ENCODE results near the gene LINC01488. TPM values are rescaled to one million over a fixed set of nuclear protein-coding genes. Genes with fewer than 3 reads are reported as not detected.

LINC01488 gene
- total and polyA plus RNA-seq, 2 experiments from 2014 or later = not detected

DNA sequence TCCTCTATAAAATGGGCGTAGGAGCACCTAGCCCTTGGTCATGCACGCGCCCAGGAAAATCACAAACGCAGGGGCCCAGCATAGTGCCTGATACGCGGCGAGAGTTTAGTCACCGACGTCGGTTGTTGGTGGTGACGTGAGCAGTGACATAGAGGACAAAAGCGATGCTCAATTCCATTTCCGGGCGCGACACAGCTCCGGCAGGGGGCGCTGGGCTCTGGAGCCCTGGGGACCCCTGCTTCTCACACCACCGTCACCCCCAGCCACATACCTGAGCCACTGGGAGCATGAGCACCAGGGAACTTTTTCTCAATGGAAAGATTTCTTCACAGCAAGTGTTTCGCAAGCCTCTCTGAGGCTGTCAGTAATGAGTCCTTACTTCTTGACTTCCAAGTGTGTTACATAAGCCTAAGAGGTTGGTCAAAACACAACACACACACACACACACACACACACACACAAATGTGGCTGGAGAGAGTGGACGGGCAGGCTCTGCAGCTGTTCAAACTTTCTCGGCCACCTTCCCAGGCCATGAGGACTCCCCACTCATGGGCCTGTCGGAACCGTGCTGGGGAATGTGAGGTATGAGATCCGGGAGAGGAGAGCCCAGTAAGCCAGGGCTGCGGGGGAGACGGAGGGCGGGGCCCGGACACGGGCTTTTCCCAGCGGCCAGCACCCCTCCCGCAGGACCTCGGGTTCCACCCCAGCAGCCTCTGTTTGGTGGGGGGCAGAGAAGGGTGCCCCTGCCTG, 36.9 kb upstream of the LINC01488 start:
- peak; percentile 91 for DNase-seq
- Histone ChIP-seq H3K36me3 (ENCODE audit: low read depth) (no peaks in the 10 kb centered on the region), H3K4me1 (ENCODE audit: insufficient read depth) (peaks cover 33% of the 10 kb centered on the region), H3F3A (ENCODE audit: insufficient read depth) (peaks cover 22% of the 10 kb centered on the region), H3K4me2 (ENCODE audit: unreplicated experiment) (peak overlapping the region; percentile 76), H3K9ac (peak overlapping the region; percentile 84), H3K27ac (peak overlapping the region; percentile 98), H3K27me3 (replicated peaks; ENCODE audit: insufficient read depth) (no peaks in the 10 kb centered on the region), H3K79me2 (ENCODE audit: insufficient read depth) (no peaks in the 10 kb centered on the region), H4K20me1 (ENCODE audit: insufficient read depth) (no peaks in the 10 kb centered on the region), H2AFZ (peak overlapping the region; percentile 64), H3K9me2 (ENCODE audit: insufficient read depth) (no peaks in the 10 kb centered on the region), H3K9me3 (ENCODE audit: low read depth) (no peaks in the 10 kb centered on the region), H3K4me3 (peak overlapping the region; percentile 55)
- WGBS, 2 experiments (ENCODE audit: low coverage in 1 of 2, low lambda C conversion rate in 2 of 2, missing lambda C conversion rate in 2 of 2) = 25 to 30% methylated on average over 32 of the region's 32 CpGs
- TF ChIP-seq EZH2 (IDR thresholded peaks at IDR 0.05; ENCODE audit: insufficient read depth, poor library complexity, severe bottlenecking) (no peak), EZH2phosphoT487 (IDR thresholded peaks at IDR 0.05; ENCODE audit: insufficient read depth, low read depth) (no peak)
- in situ Hi-C loops (cut with MboI) = no loop called here

DNA sequence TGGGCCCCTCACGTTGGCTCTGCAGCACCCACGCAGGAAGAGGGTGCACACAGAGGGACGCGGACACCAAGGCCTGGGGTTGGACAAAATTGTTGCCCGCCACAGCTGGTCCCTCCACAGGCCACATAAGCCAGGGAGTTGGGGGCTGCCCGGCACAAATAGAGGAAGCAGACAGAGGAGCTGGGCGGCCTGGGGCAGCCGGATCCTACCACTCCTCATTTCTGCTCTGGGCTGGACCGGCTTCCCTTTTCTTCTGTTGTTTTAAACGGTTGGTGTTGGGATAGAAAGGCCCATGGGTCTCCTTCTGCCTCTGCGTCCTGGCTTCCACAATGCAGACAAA, 36.4 kb upstream of the LINC01488 start:
- 84 to 89% methylated on average over 11 of the region's 11 CpGs for WGBS, 2 experiments (ENCODE audit: low coverage in 1 of 2, low lambda C conversion rate in 2 of 2, missing lambda C conversion rate in 2 of 2)
- peaks cover 22% of the 10 kb centered on the region for H3F3A ChIP-seq (ENCODE audit: insufficient read depth)

DNA sequence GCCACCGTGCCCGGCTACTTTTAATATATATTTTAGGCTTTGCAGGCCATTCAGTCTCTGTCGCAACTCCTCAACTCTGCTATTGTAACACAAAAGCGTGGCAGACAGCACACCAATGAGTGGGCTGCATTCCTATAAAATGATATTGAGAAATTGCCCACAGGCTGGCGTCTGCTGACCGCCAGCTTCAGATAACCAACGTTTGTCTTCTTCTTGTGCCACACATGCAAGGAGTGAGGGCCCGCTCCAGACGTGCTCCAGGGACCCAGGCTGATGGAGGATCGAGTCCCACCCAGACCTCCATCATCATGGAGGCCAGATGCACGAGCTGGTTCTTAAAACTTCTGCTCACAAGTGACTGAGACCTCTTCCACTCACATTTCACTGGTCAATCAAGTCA, 35.4 kb upstream of the LINC01488 start:
- H3K27ac ChIP-seq = no peak overlapping the region
- DNase-seq = peak; percentile 24
- TF ChIP-seq EZH2 (IDR thresholded peaks at IDR 0.05; ENCODE audit: insufficient read depth, poor library complexity, severe bottlenecking) (no peak), EZH2phosphoT487 (IDR thresholded peaks at IDR 0.05; ENCODE audit: insufficient read depth, low read depth) (no peak)
- H2AFZ ChIP-seq = no peak overlapping the region
- H3F3A ChIP-seq (ENCODE audit: insufficient read depth) = peaks cover 22% of the 10 kb centered on the region
- H3K9me3 ChIP-seq (ENCODE audit: low read depth) = no peaks in the 10 kb centered on the region
- no peaks in the 10 kb centered on the region for H4K20me1 ChIP-seq (ENCODE audit: insufficient read depth)
- in situ Hi-C loops (cut with MboI) = no loop called here
- no peak overlapping the region for H3K9ac ChIP-seq
- H3K9me2 ChIP-seq (ENCODE audit: insufficient read depth) = no peaks in the 10 kb centered on the region
- WGBS, 2 experiments (ENCODE audit: low coverage in 1 of 2, low lambda C conversion rate in 2 of 2, missing lambda C conversion rate in 2 of 2) = 94 to 95% methylated on average over 11 of the region's 11 CpGs
- peaks cover 33% of the 10 kb centered on the region for H3K4me1 ChIP-seq (ENCODE audit: insufficient read depth)
- H3K4me3 ChIP-seq = no peak overlapping the region
- no peaks in the 10 kb centered on the region for H3K27me3 ChIP-seq (replicated peaks; ENCODE audit: insufficient read depth)
- no peak overlapping the region for H3K4me2 ChIP-seq (ENCODE audit: unreplicated experiment)
- no peaks in the 10 kb centered on the region for H3K36me3 ChIP-seq (ENCODE audit: low read depth)
- H3K79me2 ChIP-seq (ENCODE audit: insufficient read depth) = no peaks in the 10 kb centered on the region

More for the DNA sequence above, 36.4 kb upstream of the LINC01488 start:
- H3K4me2 ChIP-seq (ENCODE audit: unreplicated experiment) = peak overlapping the region; percentile 76
- H3K27ac ChIP-seq = peak overlapping the region; percentile 98
- peaks cover 33% of the 10 kb centered on the region for H3K4me1 ChIP-seq (ENCODE audit: insufficient read depth)
- H3K27me3 ChIP-seq (replicated peaks; ENCODE audit: insufficient read depth) = no peaks in the 10 kb centered on the region
- no peaks in the 10 kb centered on the region for H3K9me2 ChIP-seq (ENCODE audit: insufficient read depth)
- H2AFZ ChIP-seq = peak overlapping the region; percentile 64
- H3K4me3 ChIP-seq = peak overlapping the region; percentile 55; the same call in 1 of the 2 replicates
- no peaks in the 10 kb centered on the region for H4K20me1 ChIP-seq (ENCODE audit: insufficient read depth)
- no peaks in the 10 kb centered on the region for H3K9me3 ChIP-seq (ENCODE audit: low read depth)
- H3K36me3 ChIP-seq (ENCODE audit: low read depth) = no peaks in the 10 kb centered on the region
- DNase-seq = no peak
- in situ Hi-C loops (cut with MboI) = no loop called here
- TF ChIP-seq EZH2phosphoT487 (IDR thresholded peaks at IDR 0.05; ENCODE audit: insufficient read depth, low read depth) (no peak), EZH2 (IDR thresholded peaks at IDR 0.05; ENCODE audit: insufficient read depth, poor library complexity, severe bottlenecking) (no peak)
- H3K79me2 ChIP-seq (ENCODE audit: insufficient read depth) = no peaks in the 10 kb centered on the region
- peak overlapping the region; percentile 84 for H3K9ac ChIP-seq

DNA sequence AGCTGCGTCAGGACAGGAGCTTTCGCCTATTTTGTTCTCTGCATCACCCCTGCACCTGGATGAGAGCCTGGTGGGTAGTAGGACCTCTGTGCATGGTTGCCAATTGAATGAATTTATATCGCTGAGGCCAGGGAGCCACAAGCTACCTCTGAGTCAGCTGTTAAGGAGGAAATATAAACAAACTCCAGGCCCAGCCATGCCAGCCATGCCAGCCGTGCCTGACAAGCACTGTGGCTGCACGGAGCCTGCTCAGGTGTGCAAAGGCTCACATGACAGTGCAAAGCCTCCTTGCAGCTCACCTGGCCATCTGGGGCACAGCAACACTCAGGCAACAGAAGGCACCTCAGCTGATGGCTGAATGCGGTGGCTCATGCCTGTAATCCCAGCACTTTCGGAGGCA, 33.7 kb upstream of the LINC01488 start:
- Histone ChIP-seq H3K9ac (no peak overlapping the region), H4K20me1 (ENCODE audit: insufficient read depth) (no peaks in the 10 kb centered on the region), H3K27ac (no peak overlapping the region), H2AFZ (no peak overlapping the region), H3K4me3 (no peak overlapping the region), H3F3A (ENCODE audit: insufficient read depth) (peaks cover 12% of the 10 kb centered on the region), H3K4me2 (ENCODE audit: unreplicated experiment) (no peak overlapping the region), H3K36me3 (ENCODE audit: low read depth) (no peaks in the 10 kb centered on the region), H3K79me2 (ENCODE audit: insufficient read depth) (no peaks in the 10 kb centered on the region), H3K4me1 (ENCODE audit: insufficient read depth) (peaks cover 22% of the 10 kb centered on the region), H3K9me2 (ENCODE audit: insufficient read depth) (no peaks in the 10 kb centered on the region), H3K27me3 (replicated peaks; ENCODE audit: insufficient read depth) (no peaks in the 10 kb centered on the region), H3K9me3 (ENCODE audit: low read depth) (no peaks in the 10 kb centered on the region)
- 71 to 72% methylated on average over 7 of the region's 7 CpGs for WGBS, 2 experiments (ENCODE audit: low coverage in 1 of 2, low lambda C conversion rate in 2 of 2, missing lambda C conversion rate in 2 of 2)
- in situ Hi-C loops (cut with MboI) = no loop called here
- no peak for TF ChIP-seq EZH2phosphoT487 (IDR thresholded peaks at IDR 0.05; ENCODE audit: insufficient read depth, low read depth)
- TF ChIP-seq EZH2 (IDR thresholded peaks at IDR 0.05; ENCODE audit: insufficient read depth, poor library complexity, severe bottlenecking) = no peak
- peak; percentile 26 for DNase-seq

All from GM23248 (cell line).